ENCODE measurements around the gene ADAMTS17.

The ADAMTS17 gene

DNA sequence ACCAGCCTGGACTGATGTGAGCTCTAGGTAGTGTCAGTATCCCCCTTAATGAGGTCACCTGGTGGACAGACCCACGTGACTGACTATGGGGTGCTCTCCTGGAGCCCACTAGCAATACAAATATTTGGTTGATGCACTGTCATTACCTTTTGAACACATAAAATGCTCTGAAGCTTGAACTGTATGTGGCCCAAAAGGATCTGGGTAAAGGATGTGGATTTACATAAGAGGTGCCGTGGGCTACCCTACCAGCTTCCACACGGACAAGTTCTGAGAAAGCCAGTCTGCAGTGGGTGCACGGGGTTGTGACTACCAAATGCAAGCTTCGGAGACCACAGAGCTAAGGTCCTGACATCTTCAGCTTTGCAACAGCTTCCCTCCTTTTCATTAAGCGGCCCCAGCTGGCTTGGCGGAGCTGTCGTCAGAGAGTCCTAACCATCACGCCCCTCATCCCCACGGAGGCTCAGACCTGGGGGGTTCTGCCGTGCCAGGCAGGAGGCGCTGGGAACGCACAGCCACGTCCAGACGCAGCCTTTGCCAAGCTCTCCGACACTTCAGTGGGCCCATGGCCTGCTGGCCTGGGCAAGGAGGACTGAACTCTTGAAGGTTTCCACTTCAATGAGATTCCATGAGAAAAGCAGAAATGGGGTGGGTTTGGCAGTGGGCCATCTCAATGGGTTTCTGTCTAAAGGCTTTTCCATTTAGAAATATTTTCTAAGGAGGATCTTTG, 228.3 kb downstream of the ADAMTS17 start:
- H3K36me3 ChIP-seq (ENCODE audit: control insufficient read depth in 1 of 2, insufficient read depth in 2 of 2, low read length in 2 of 2): no peaks in the 10 kb centered on the region
- peaks cover 0 to 11% of the 10 kb centered on the region in 2 experiments for H3K4me1 ChIP-seq (ENCODE audit: control insufficient read depth in 1 of 2, insufficient read depth in 2 of 2, low read length in 2 of 2)
- H2AK5ac ChIP-seq (ENCODE audit: low read length): no peak overlapping the region
- no peak overlapping the region for H3K23ac ChIP-seq (ENCODE audit: low read length)
- no peak overlapping the region for H2BK12ac ChIP-seq (ENCODE audit: low read length)
- no peaks in the 10 kb centered on the region for H3K79me2 ChIP-seq (ENCODE audit: control insufficient read depth, insufficient read depth, low read length, poor library complexity)
- H3K27ac ChIP-seq (ENCODE audit: low read depth, low read length): no peak overlapping the region
- no peak overlapping the region for H3K9ac ChIP-seq (ENCODE audit: low read length)
- no peak overlapping the region for H3K14ac ChIP-seq (ENCODE audit: low read length)
- no peak overlapping the region for H3K4me3 ChIP-seq (ENCODE audit: low read depth, low read length)
- no peak overlapping the region for H3K4ac ChIP-seq (ENCODE audit: low read depth, low read length)
- no CpG with 5 or more reads among the region's 16 CpGs for WGBS (ENCODE audit: extremely low coverage, insufficient coverage, insufficient read length)
- H3K27me3 ChIP-seq (ENCODE audit: insufficient read depth, low read length): no peaks in the 10 kb centered on the region
- no peak overlapping the region for H3K18ac ChIP-seq (ENCODE audit: low read length)
- H4K12ac ChIP-seq (ENCODE audit: low read depth, low read length): no peak overlapping the region
- no peak overlapping the region for H2AFZ ChIP-seq (ENCODE audit: insufficient read depth, low read length, poor library complexity)
- no peak overlapping the region for H3K4me2 ChIP-seq (ENCODE audit: low read length)
- no peak overlapping the region for H4K8ac ChIP-seq (ENCODE audit: low read depth, low read length)
- no peak overlapping the region for H4K91ac ChIP-seq (ENCODE audit: low read depth, low read length)
- no peak overlapping the region for H2BK5ac ChIP-seq (ENCODE audit: low read depth, low read length, poor library complexity)
- H2BK120ac ChIP-seq (ENCODE audit: insufficient read depth, low read length, poor library complexity): no peak overlapping the region
- DNase-seq: no peak
- H3K9me3 ChIP-seq (ENCODE audit: insufficient read depth, low read depth, low read length): no peaks in the 10 kb centered on the region
- H3K79me1 ChIP-seq (ENCODE audit: low read length): no peaks in the 10 kb centered on the region

GRCh38 chr15:100112636-100113305, 229.0 kb downstream of the ADAMTS17 start:
- WGBS (ENCODE audit: extremely low coverage, insufficient coverage, insufficient read length): no CpG with 5 or more reads among the region's 14 CpGs
- no peak overlapping the region for H3K9ac ChIP-seq (ENCODE audit: low read length)
- no peak overlapping the region for H2BK5ac ChIP-seq (ENCODE audit: low read depth, low read length, poor library complexity)
- H3K79me1 ChIP-seq (ENCODE audit: low read length): no peaks in the 10 kb centered on the region
- no peak overlapping the region for H3K18ac ChIP-seq (ENCODE audit: low read length)
- H3K27ac ChIP-seq (ENCODE audit: low read depth, low read length): no peak overlapping the region
- no peaks in the 10 kb centered on the region for H3K9me3 ChIP-seq (ENCODE audit: insufficient read depth, low read depth, low read length)
- peaks cover 0 to 11% of the 10 kb centered on the region in 2 experiments for H3K4me1 ChIP-seq (ENCODE audit: control insufficient read depth in 1 of 2, insufficient read depth in 2 of 2, low read length in 2 of 2)
- no peak for DNase-seq
- no peak overlapping the region for H4K8ac ChIP-seq (ENCODE audit: low read depth, low read length)
- no peak overlapping the region for H2AK5ac ChIP-seq (ENCODE audit: low read length)
- H4K91ac ChIP-seq (ENCODE audit: low read depth, low read length): no peak overlapping the region
- no peak overlapping the region for H3K4me3 ChIP-seq (ENCODE audit: low read depth, low read length)
- H4K12ac ChIP-seq (ENCODE audit: low read depth, low read length): no peak overlapping the region
- H3K27me3 ChIP-seq (ENCODE audit: insufficient read depth, low read length): no peaks in the 10 kb centered on the region
- H3K4ac ChIP-seq (ENCODE audit: low read depth, low read length): no peak overlapping the region
- no peaks in the 10 kb centered on the region for H3K36me3 ChIP-seq (ENCODE audit: control insufficient read depth in 1 of 2, insufficient read depth in 2 of 2, low read length in 2 of 2)
- H2BK120ac ChIP-seq (ENCODE audit: insufficient read depth, low read length, poor library complexity): no peak overlapping the region
- no peaks in the 10 kb centered on the region for H3K79me2 ChIP-seq (ENCODE audit: control insufficient read depth, insufficient read depth, low read length, poor library complexity)
- no peak overlapping the region for H3K23ac ChIP-seq (ENCODE audit: low read length)
- no peak overlapping the region for H3K14ac ChIP-seq (ENCODE audit: low read length)
- H3K4me2 ChIP-seq (ENCODE audit: low read length): no peak overlapping the region
- no peak overlapping the region for H2AFZ ChIP-seq (ENCODE audit: insufficient read depth, low read length, poor library complexity)
- H2BK12ac ChIP-seq (ENCODE audit: low read length): no peak overlapping the region

- H3K79me1 ChIP-seq (ENCODE audit: low read length): no peaks in the 10 kb centered on the region
- no CpG with 5 or more reads among the region's 5 CpGs for WGBS (ENCODE audit: extremely low coverage, insufficient coverage, insufficient read length)
- no peak overlapping the region for H4K8ac ChIP-seq (ENCODE audit: low read depth, low read length)
- H3K27ac ChIP-seq (ENCODE audit: low read depth, low read length): no peak overlapping the region
- no peak for DNase-seq
- H2BK120ac ChIP-seq (ENCODE audit: insufficient read depth, low read length, poor library complexity): no peak overlapping the region
- no peak overlapping the region for H3K9ac ChIP-seq (ENCODE audit: low read length)
- H3K14ac ChIP-seq (ENCODE audit: low read length): no peak overlapping the region
- H2AK5ac ChIP-seq (ENCODE audit: low read length): no peak overlapping the region
- no peaks in the 10 kb centered on the region for H3K9me3 ChIP-seq (ENCODE audit: insufficient read depth, low read depth, low read length)
- no peak overlapping the region for H4K91ac ChIP-seq (ENCODE audit: low read depth, low read length)
- no peak overlapping the region for H3K4me2 ChIP-seq (ENCODE audit: low read length)
- no peak overlapping the region for H3K23ac ChIP-seq (ENCODE audit: low read length)
- no peak overlapping the region for H3K4me3 ChIP-seq (ENCODE audit: low read depth, low read length)
- no peak overlapping the region for H2BK5ac ChIP-seq (ENCODE audit: low read depth, low read length, poor library complexity)
- H3K79me2 ChIP-seq (ENCODE audit: control insufficient read depth, insufficient read depth, low read length, poor library complexity): no peaks in the 10 kb centered on the region
- no peak overlapping the region for H3K18ac ChIP-seq (ENCODE audit: low read length)
- peaks cover 0 to 11% of the 10 kb centered on the region in 2 experiments for H3K4me1 ChIP-seq (ENCODE audit: control insufficient read depth in 1 of 2, insufficient read depth in 2 of 2, low read length in 2 of 2)
- H2AFZ ChIP-seq (ENCODE audit: insufficient read depth, low read length, poor library complexity): no peak overlapping the region
- no peaks in the 10 kb centered on the region for H3K36me3 ChIP-seq (ENCODE audit: control insufficient read depth in 1 of 2, insufficient read depth in 2 of 2, low read length in 2 of 2)
- no peaks in the 10 kb centered on the region for H3K27me3 ChIP-seq (ENCODE audit: insufficient read depth, low read length)
- no peak overlapping the region for H3K4ac ChIP-seq (ENCODE audit: low read depth, low read length)
- no peak overlapping the region for H4K12ac ChIP-seq (ENCODE audit: low read depth, low read length)
- H2BK12ac ChIP-seq (ENCODE audit: low read length): no peak overlapping the region
Observed at GRCh38 chr15:100112061-100112420, 229.7 kb downstream of the ADAMTS17 start.

GRCh38 chr15:100111125-100112060, 230.4 kb downstream of the ADAMTS17 start:
- H2BK5ac ChIP-seq (ENCODE audit: low read depth, low read length, poor library complexity): no peak overlapping the region
- H3K4me2 ChIP-seq (ENCODE audit: low read length): no peak overlapping the region
- H2BK120ac ChIP-seq (ENCODE audit: insufficient read depth, low read length, poor library complexity): no peak overlapping the region

More at GRCh38 chr15:100111125-100112060, 230.4 kb downstream of the ADAMTS17 start:
- WGBS (ENCODE audit: extremely low coverage, insufficient coverage, insufficient read length): no CpG with 5 or more reads among the region's 15 CpGs
- H3K27me3 ChIP-seq (ENCODE audit: insufficient read depth, low read length): no peaks in the 10 kb centered on the region
- no peak overlapping the region for H3K4me3 ChIP-seq (ENCODE audit: low read depth, low read length)
- H3K9ac ChIP-seq (ENCODE audit: low read length): no peak overlapping the region
- no peak overlapping the region for H2AK5ac ChIP-seq (ENCODE audit: low read length)
- H2BK12ac ChIP-seq (ENCODE audit: low read length): no peak overlapping the region
- H3K36me3 ChIP-seq (ENCODE audit: control insufficient read depth in 1 of 2, insufficient read depth in 2 of 2, low read length in 2 of 2): no peaks in the 10 kb centered on the region
- no peak overlapping the region for H3K27ac ChIP-seq (ENCODE audit: low read depth, low read length)
- H3K14ac ChIP-seq (ENCODE audit: low read length): no peak overlapping the region
- H3K4me1 ChIP-seq (ENCODE audit: control insufficient read depth in 1 of 2, insufficient read depth in 2 of 2, low read length in 2 of 2): peaks cover 0 to 11% of the 10 kb centered on the region in 2 experiments
- H4K12ac ChIP-seq (ENCODE audit: low read depth, low read length): no peak overlapping the region
- H3K4ac ChIP-seq (ENCODE audit: low read depth, low read length): no peak overlapping the region
- no peak overlapping the region for H3K23ac ChIP-seq (ENCODE audit: low read length)
- H4K8ac ChIP-seq (ENCODE audit: low read depth, low read length): no peak overlapping the region
- no peak overlapping the region for H3K18ac ChIP-seq (ENCODE audit: low read length)
- H3K9me3 ChIP-seq (ENCODE audit: insufficient read depth, low read depth, low read length): no peaks in the 10 kb centered on the region
- no peaks in the 10 kb centered on the region for H3K79me1 ChIP-seq (ENCODE audit: low read length)
- no peaks in the 10 kb centered on the region for H3K79me2 ChIP-seq (ENCODE audit: control insufficient read depth, insufficient read depth, low read length, poor library complexity)
- no peak overlapping the region for H4K91ac ChIP-seq (ENCODE audit: low read depth, low read length)
- DNase-seq: peak in 1 of 2 donors; percentile 38
- no peak overlapping the region for H2AFZ ChIP-seq (ENCODE audit: insufficient read depth, low read length, poor library complexity)
